Measurements from ENCODE around the gene NARF. TPM values are rescaled to one million over a fixed set of nuclear protein-coding genes. Genes with fewer than 3 reads are reported as not detected.

NARF gene
- total and polyA plus RNA-seq, 7 donors, result 29.4 to 65.8 (median 41.5) TPM

DNA sequence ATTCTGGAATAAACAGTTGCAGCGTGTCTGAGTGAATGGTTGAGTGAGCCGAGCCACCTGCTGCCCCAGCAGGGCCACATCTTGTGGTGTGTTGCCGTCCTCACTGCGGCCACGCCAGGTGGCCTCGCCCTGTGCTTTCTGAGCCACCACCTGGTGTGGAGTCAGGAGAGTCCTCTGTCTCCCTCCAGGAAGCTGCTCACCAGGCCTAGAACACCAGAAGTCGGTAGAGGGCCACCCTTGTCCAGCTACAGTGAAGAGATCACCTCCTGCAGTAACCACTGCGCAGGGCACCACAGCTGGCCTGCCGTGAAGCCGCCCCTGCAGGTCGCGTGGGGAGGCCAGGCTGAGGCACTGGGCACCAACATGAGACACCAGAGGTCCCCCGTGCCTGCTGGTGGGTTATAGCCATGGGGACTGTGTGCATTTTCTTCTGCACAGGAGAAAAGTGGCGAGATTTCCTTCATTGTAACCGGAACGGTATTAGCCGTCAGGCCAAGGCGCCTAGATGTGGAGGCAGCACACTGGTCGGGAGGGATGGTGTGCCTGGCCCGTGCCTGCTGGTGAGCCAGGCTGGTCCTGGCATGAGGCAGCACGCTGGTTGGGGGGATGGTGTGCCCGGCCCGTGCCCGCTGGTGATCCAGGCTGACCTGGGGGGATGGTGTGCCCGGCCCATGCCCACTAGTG is 32.1 kb downstream of the NARF start:
- H3K9me3 ChIP-seq, result no peaks in the 10 kb centered on the region
- no peak overlapping the region for H3K4me3 ChIP-seq
- H3K36me3 ChIP-seq, result peaks cover 12 to 33% (median 17%) of the 10 kb centered on the region in 4 donors
- 72 to 79% methylated on average over 25 of the region's 25 CpGs for WGBS, 2 donors
- no peaks in the 10 kb centered on the region for H3K27me3 ChIP-seq
- H3K27ac ChIP-seq, result no peak overlapping the region
- DNase-seq, result no peak
- intact Hi-C loops (cut with DNase I), result loop anchor here (5.0 to 10.0 kb wide), 2 partner anchors 138 to 154 kb away; partner anchors contain the start of gene WDR45B
- peaks cover 0 to 28% (median 16%) of the 10 kb centered on the region in 4 donors for H3K4me1 ChIP-seq
- TF ChIP-seq EP300 (IDR thresholded peaks at IDR 0.05) (no peak), POLR2A (IDR thresholded peaks at IDR 0.05) (no peak), POLR2AphosphoS5 (IDR thresholded peaks at IDR 0.05) (no peak)
- TF ChIP-seq, protein P1, sequence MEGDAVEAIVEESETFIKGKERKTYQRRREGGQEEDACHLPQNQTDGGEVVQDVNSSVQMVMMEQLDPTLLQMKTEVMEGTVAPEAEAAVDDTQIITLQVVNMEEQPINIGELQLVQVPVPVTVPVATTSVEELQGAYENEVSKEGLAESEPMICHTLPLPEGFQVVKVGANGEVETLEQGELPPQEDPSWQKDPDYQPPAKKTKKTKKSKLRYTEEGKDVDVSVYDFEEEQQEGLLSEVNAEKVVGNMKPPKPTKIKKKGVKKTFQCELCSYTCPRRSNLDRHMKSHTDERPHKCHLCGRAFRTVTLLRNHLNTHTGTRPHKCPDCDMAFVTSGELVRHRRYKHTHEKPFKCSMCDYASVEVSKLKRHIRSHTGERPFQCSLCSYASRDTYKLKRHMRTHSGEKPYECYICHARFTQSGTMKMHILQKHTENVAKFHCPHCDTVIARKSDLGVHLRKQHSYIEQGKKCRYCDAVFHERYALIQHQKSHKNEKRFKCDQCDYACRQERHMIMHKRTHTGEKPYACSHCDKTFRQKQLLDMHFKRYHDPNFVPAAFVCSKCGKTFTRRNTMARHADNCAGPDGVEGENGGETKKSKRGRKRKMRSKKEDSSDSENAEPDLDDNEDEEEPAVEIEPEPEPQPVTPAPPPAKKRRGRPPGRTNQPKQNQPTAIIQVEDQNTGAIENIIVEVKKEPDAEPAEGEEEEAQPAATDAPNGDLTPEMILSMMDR (IDR thresholded peaks at IDR 0.05), result no peak

DNA sequence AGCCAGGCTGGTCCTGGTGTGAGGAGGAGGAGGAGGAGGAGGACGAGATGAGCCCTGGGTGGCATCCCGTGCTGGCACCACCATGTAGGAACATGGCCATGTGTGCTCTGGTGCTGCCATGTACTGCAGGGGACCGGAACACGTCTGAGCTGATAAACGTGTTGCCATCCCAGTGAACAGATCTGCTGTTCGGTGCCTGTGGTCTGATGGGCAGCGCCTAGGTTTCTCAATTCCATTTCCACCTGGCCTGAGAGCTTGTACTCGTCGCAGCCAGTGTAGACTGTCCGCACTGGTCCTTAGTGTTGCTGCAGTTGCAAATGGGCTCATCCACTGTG is 32.6 kb downstream of the NARF start:
- Histone ChIP-seq H3K4me1 (peaks cover 0 to 31% (median 17%) of the 10 kb centered on the region in 4 donors), H3K36me3 (peaks cover 7 to 28% (median 13%) of the 10 kb centered on the region in 4 donors), H3K27me3 (no peaks in the 10 kb centered on the region), H3K27ac (no peak overlapping the region), H3K9me3 (no peaks in the 10 kb centered on the region), H3K4me3 (no peak overlapping the region)
- 93 to 94% methylated on average over 10 of the region's 10 CpGs for WGBS, 2 donors
- intact Hi-C loops (cut with DNase I), result loop anchor here (5.0 to 10.0 kb wide), 2 partner anchors 139 to 154 kb away; partner anchors contain the start of gene WDR45B
- TF ChIP-seq EP300 (IDR thresholded peaks at IDR 0.05) (no peak), POLR2AphosphoS5 (IDR thresholded peaks at IDR 0.05) (no peak), POLR2A (IDR thresholded peaks at IDR 0.05) (no peak)
- TF ChIP-seq, protein P1 (IDR thresholded peaks at IDR 0.05), result no peak
- no peak for DNase-seq

- no peak overlapping the region for H3K4me3 ChIP-seq
- 91 to 96% methylated on average over 15 of the region's 15 CpGs for WGBS, 2 donors
- no peak for TF ChIP-seq POLR2A (IDR thresholded peaks at IDR 0.05)
- TF ChIP-seq POLR2AphosphoS5 (IDR thresholded peaks at IDR 0.05), result no peak
- TF ChIP-seq, protein P1 (IDR thresholded peaks at IDR 0.05), result no peak
- TF ChIP-seq EP300 (IDR thresholded peaks at IDR 0.05), result no peak
- peaks cover 3 to 24% (median 11%) of the 10 kb centered on the region in 4 donors for H3K36me3 ChIP-seq
- no peaks in the 10 kb centered on the region for H3K9me3 ChIP-seq
- intact Hi-C loops (cut with DNase I), result loop anchor here (5.0 to 10.0 kb wide), 2 partner anchors 139 to 153 kb away; partner anchors contain the start of gene WDR45B
- no peak for DNase-seq
- peaks cover 0 to 35% (median 20%) of the 10 kb centered on the region in 4 donors for H3K4me1 ChIP-seq
- no peaks in the 10 kb centered on the region for H3K27me3 ChIP-seq
- H3K27ac ChIP-seq, result no peak overlapping the region
These were observed 33.0 kb downstream of the NARF start for GRCh38 chr17:82491533-82491932.

DNA sequence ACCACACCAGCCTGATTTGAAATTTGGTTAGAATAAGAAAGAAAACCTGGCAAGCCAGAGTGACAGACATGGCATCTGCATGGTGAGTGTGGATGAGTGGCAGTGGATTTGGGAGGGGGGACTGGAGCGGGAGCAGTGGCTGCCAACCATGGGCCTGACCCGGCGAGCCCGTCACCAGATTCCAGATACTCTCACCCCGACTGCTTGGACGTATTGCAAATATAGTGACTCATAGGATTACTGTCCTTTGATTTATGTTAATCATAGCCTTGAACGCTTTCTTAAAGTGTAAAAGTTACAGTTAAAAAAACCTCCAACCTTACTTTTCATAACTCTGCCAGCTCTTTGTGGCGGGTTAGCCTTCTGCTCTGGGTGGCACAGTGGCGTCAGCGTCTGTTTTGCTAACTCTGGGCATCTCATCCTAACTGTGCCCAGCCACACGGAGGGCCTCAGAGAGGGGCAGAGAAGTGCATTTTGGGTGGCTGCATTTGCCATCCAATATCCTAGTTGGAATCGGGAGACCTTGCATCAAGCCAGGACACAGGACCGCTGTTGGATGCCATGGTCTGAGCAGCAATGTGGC is 34.2 kb downstream of the NARF start:
- peak in 1 of 4 donors; percentile 14 for TF ChIP-seq POLR2AphosphoS5 (IDR thresholded peaks at IDR 0.05)
- no peak for TF ChIP-seq POLR2A (IDR thresholded peaks at IDR 0.05)
- no peak for TF ChIP-seq EP300 (IDR thresholded peaks at IDR 0.05)
- H3K4me1 ChIP-seq, result peaks cover 0 to 42% (median 24%) of the 10 kb centered on the region in 4 donors
- no peaks in the 10 kb centered on the region for H3K9me3 ChIP-seq
- no peak for DNase-seq
- H3K4me3 ChIP-seq, result no peak overlapping the region
- H3K27ac ChIP-seq, result peak overlapping the region; percentile 43 to 97 (median 94)
- WGBS, 2 donors, result 77 to 87% methylated on average over 13 of the region's 13 CpGs
- H3K36me3 ChIP-seq, result peaks cover 0 to 12% (median 4%) of the 10 kb centered on the region in 4 donors
- H3K27me3 ChIP-seq, result no peaks in the 10 kb centered on the region
- intact Hi-C loops (cut with DNase I), result loop anchor here (5.0 to 10.0 kb wide), 2 partner anchors 140 to 152 kb away; partner anchors contain the start of gene WDR45B

DNA sequence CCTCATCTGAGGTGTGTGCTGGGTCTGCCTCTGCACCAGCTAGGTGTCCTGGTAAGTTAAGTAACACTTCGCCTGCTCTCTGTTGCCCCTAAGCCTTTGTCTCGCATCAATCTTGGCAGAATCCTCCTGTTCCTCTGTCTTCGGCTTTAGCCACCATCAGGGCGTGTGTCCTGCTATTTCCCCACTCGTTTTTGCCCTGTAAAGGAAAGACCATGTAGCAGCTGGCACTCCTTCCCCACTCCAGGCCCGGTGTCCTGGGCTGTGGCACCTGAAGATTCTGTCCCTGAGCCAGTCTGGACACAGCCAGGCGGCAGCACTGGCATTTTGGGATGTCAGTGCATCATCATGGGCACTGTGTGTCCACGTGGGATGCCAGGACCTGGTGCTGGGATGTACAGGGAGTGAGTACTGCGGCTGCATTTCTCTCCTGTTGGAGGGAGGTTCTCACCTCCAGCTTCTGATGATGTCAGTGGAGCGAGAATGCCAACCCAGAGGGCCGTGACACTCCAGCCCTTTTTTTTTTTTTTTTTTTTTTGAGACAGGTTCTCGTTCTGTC is 34.8 kb downstream of the NARF start:
- no peaks in the 10 kb centered on the region for H3K9me3 ChIP-seq
- peaks cover 0 to 6% (median under 1%) of the 10 kb centered on the region in 4 donors for H3K36me3 ChIP-seq
- peak overlapping the region; percentile 43 to 97 (median 94) for H3K27ac ChIP-seq
- 87 to 90% methylated on average over 12 of the region's 12 CpGs for WGBS, 2 donors
- no peak overlapping the region for H3K4me3 ChIP-seq
- no peak for DNase-seq
- H3K27me3 ChIP-seq, result no peaks in the 10 kb centered on the region
- H3K4me1 ChIP-seq, result peaks cover 0 to 48% (median 29%) of the 10 kb centered on the region in 4 donors
- intact Hi-C loops (cut with DNase I), result loop anchor here (5.0 to 10.0 kb wide), 2 partner anchors 141 to 151 kb away; partner anchors contain the start of gene WDR45B
- TF ChIP-seq POLR2AphosphoS5 (IDR thresholded peaks at IDR 0.05), result no peak
- no peak for TF ChIP-seq POLR2A (IDR thresholded peaks at IDR 0.05)
- no peak for TF ChIP-seq EP300 (IDR thresholded peaks at IDR 0.05)
- TF ChIP-seq, protein P1 (IDR thresholded peaks at IDR 0.05), result no peak
